GM12873 (cell line): ENCODE results near the gene R3HCC1L.

ENCODE experiments used
- CTCF ChIP-seq: IDR thresholded peaks from 2 replicates; pipeline ENCODE4 v1.5.1; 2012; ENCODE audit warnings: low read depth, mild to moderate bottlenecking, moderate library complexity, low read length, control low read depth; ENCODE audit not compliant: insufficient read depth; ENCODE audit errors: missing control alignments

R3HCC1L gene

GRCh38 chr10:98131619-98132018 lies 2.8 kb upstream of the R3HCC1L start:
- TF ChIP-seq CTCF = no peak

- no peak for TF ChIP-seq CTCF
Observed at GRCh38 chr10:98134117-98134430, 383 bp upstream of the R3HCC1L start.

- TF ChIP-seq CTCF = no peak
Observed at GRCh38 chr10:98135222-98135899, 904 bp downstream of the R3HCC1L start.

GRCh38 chr10:98138031-98138430 lies 3.6 kb downstream of the R3HCC1L start:
- no peak for TF ChIP-seq CTCF

- TF ChIP-seq CTCF = no peak
Observed at GRCh38 chr10:98139431-98139830, 5.0 kb downstream of the R3HCC1L start.

- TF ChIP-seq CTCF = no peak
Observed at GRCh38 chr10:98141484-98142073, 7.1 kb downstream of the R3HCC1L start.

GRCh38 chr10:98144985-98145384 lies 10.5 kb downstream of the R3HCC1L start:
- no peak for TF ChIP-seq CTCF
